SK-N-MC (cell line): Measurements from ENCODE around the gene ACKR2.

Experiments used
- EZH2 ChIP-seq: fragments of 200-600 bp; sonication (generic); IDR thresholded peaks from one replicate; pipeline ENCODE4 v1.6.1; 2017; ENCODE audit warnings: antibody characterized with exemption
- FOXP2 ChIP-seq: optimal IDR thresholded peaks from 2 replicates; pipeline ENCODE3; 2011; ENCODE audit warnings: mild to moderate bottlenecking, moderate library complexity; ENCODE audit not compliant: insufficient read depth; ENCODE audit errors: extremely low read length, control extremely low read depth
- POLR2AphosphoS5 ChIP-seq: IDR thresholded peaks from 2 replicates; pipeline ENCODE4 v1.6.1; 2012; ENCODE audit warnings: mild to moderate bottlenecking, low read depth, low read length, borderline replicate concordance

- no peak for TF ChIP-seq POLR2AphosphoS5
- TF ChIP-seq EZH2 = no peak
- TF ChIP-seq FOXP2 = no peak
Observed at GRCh38 chr3:42800251-42800650, 9.0 kb upstream of the ACKR2 start.
